HCT116 (cell line): ENCODE results near the gene MIEN1. TPM values are rescaled to one million over a fixed set of nuclear protein-coding genes. Genes with fewer than 3 reads are reported as not detected.

ENCODE experiments used
- ATAC-seq: fragments of 200-7000 bp; cut with Tn5 transposase; 2 replicates; pipeline ENCODE4 v1.9.1; 2020; ENCODE audit warnings: mild to moderate bottlenecking, moderate library complexity
- BruUV-seq: library from RNA; stranded (reverse); fragments of 400-500 nt; replicated peaks from 2 replicates; lab custom pipeline; 2021; lab: Mats Ljungman, UMichigan
- CTCF ChIA-PET: fragments of 300-600 bp; sonication (Branson Sonifier 250); formaldehyde crosslinking; loops from one replicate; lab custom pipeline; 2021; ENCODE audit warnings: antibody characterized with exemption; lab: Charles Lee
- POLR2A ChIA-PET: fragments of 300-600, 350-600 bp; sonication (Branson Sonifier 250); formaldehyde crosslinking; loops from one replicate; lab custom pipeline; 2021; ENCODE audit warnings: antibody characterized with exemption; lab: Charles Lee
- RAD21 ChIA-PET, 2 experiments: fragments of 300-600 bp; sonication (Branson Sonifier 250); formaldehyde crosslinking; loops; one replicate each; lab custom pipeline; 2023; ENCODE audit warnings: low total read pairs in 2 of 2; ENCODE audit not compliant: uncharacterized antibody in 2 of 2, unreplicated experiment in 2 of 2, low non-redundant PET in 1 of 2; lab: Charles Lee
- DNase-seq: peaks from one replicate; pipeline ENCODE4 v3.0.0-alpha.2; 2010; ENCODE audit warnings: low read depth, low spot score
- H2AFZ ChIP-seq: fragments of 200-600 bp; shearing (Covaris generic), sonication (generic); 2 replicates; pipeline ENCODE4 v1.6.1; 2017; ENCODE audit warnings: low read depth, mixed run types, mixed read lengths, antibody characterized with exemption, low read length; ENCODE audit not compliant: poor library complexity, severe bottlenecking
- H3K27ac ChIP-seq: 2 replicates; pipeline ENCODE4 v1.5.1; 2012; ENCODE audit warnings: low read depth, low read length
- H3K27me3 ChIP-seq: fragments of 200-600 bp; sonication (generic); 2 replicates; pipeline ENCODE4 v1.6.1; 2016; ENCODE audit warnings: mixed run types, low read length, mixed read lengths; ENCODE audit not compliant: insufficient read depth
- H3K36me3 ChIP-seq, 2 experiments: fragments of 200-500 bp in 1 of 2; fragments of 200-600 bp in 1 of 2; sonication (Bioruptor generic) in 1 of 2; sonication (generic) in 1 of 2; 2 replicates each; pipeline versions ENCODE4 v1.5.1 to v1.6.1; 2014 to 2016; ENCODE audit warnings: low read length in 2 of 2, inconsistent platforms in 1 of 2, mixed read lengths in 1 of 2, mixed run types in 1 of 2; ENCODE audit not compliant: insufficient read depth in 2 of 2, control insufficient read depth in 1 of 2
- H3K4me1 ChIP-seq, 2 experiments: fragments of 200-600 bp in 1 of 2; sonication (generic) in 1 of 2; 2 replicates each; pipeline versions ENCODE4 v1.5.1 to v1.6.1; 2012 to 2017; ENCODE audit warnings: low read length in 2 of 2, inconsistent platforms in 1 of 2, mild to moderate bottlenecking in 1 of 2, mixed read lengths in 1 of 2, mixed run types in 1 of 2, moderate library complexity in 1 of 2; ENCODE audit not compliant: insufficient read depth in 2 of 2, control insufficient read depth in 1 of 2
- H3K4me2 ChIP-seq: fragments of 200-600 bp; sonication (generic); 2 replicates; pipeline ENCODE4 v1.6.1; 2017; ENCODE audit warnings: mixed run types, low read length, mixed read lengths
- H3K4me3 ChIP-seq, 2 experiments: fragments of 200-600 bp in 1 of 2; sonication (generic) in 1 of 2; replicated peaks in 1 of 2; 2 replicates each; pipeline ENCODE4 v1.5.1; 2011 to 2016; ENCODE audit warnings: low read length in 2 of 2, control low read depth in 1 of 2, low read depth in 1 of 2, mild to moderate bottlenecking in 1 of 2, mixed read lengths in 1 of 2, mixed run types in 1 of 2
- H3K79me2 ChIP-seq: fragments of 200-600 bp; sonication (generic); 2 replicates; pipeline ENCODE4 v1.6.1; 2017; ENCODE audit warnings: mild to moderate bottlenecking, mixed run types, low read length, moderate library complexity, mixed read lengths; ENCODE audit not compliant: insufficient read depth
- H3K9ac ChIP-seq: fragments of 200-600 bp; sonication (generic); 2 replicates; pipeline ENCODE4 v1.6.1; 2016; ENCODE audit warnings: low read length, mixed read lengths
- H3K9me2 ChIP-seq: fragments of 200-600 bp; sonication (generic), shearing (Covaris generic); 2 replicates; pipeline ENCODE4 v1.6.1; 2017; ENCODE audit warnings: mixed run types, mild to moderate bottlenecking, moderate library complexity; ENCODE audit not compliant: insufficient read depth
- H3K9me3 ChIP-seq, 2 experiments: fragments of 200-500 bp in 1 of 2; fragments of 200-600 bp in 1 of 2; sonication (Bioruptor generic) in 1 of 2; sonication (generic) in 1 of 2; 2 replicates each; pipeline ENCODE4 v1.6.1; 2014 to 2017; ENCODE audit warnings: low read length in 2 of 2, mixed read lengths in 2 of 2, inconsistent platforms in 1 of 2, low read depth in 1 of 2, mild to moderate bottlenecking in 1 of 2, mixed run types in 1 of 2, moderate library complexity in 1 of 2; ENCODE audit not compliant: control insufficient read depth in 1 of 2, insufficient read depth in 1 of 2
- H4K20me1 ChIP-seq: fragments of 200-600 bp; sonication (generic), shearing (Covaris generic); 2 replicates; pipeline ENCODE4 v1.6.1; 2017; ENCODE audit warnings: mixed run types, mild to moderate bottlenecking, moderate library complexity; ENCODE audit not compliant: insufficient read depth
- CBX3 ChIP-seq: IDR thresholded peaks from 2 replicates; pipeline ENCODE4 v1.6.1; 2012; ENCODE audit warnings: low read depth
- CEBPB ChIP-seq: IDR thresholded peaks from 2 replicates; pipeline ENCODE4 v1.6.1; 2012; ENCODE audit warnings: low read depth
- EGR1 ChIP-seq: IDR thresholded peaks from 2 replicates; pipeline ENCODE4 v1.6.1; 2012; ENCODE audit warnings: low read depth
- ELF1 ChIP-seq: IDR thresholded peaks from 2 replicates; pipeline ENCODE4 v1.6.1; 2012; ENCODE audit warnings: low read depth, borderline replicate concordance
- EZH2 ChIP-seq: fragments of 200-600 bp; sonication (generic); IDR thresholded peaks from 2 replicates; pipeline ENCODE4 v1.6.1; 2017; ENCODE audit warnings: antibody characterized with exemption, mixed run types
- FOSL1 ChIP-seq: IDR thresholded peaks from 2 replicates; pipeline ENCODE4 v1.6.1; 2012; ENCODE audit warnings: low read depth
- JUND ChIP-seq: IDR thresholded peaks from 2 replicates; pipeline ENCODE4 v1.6.1; 2012
- POLR2A ChIP-seq: IDR thresholded peaks from 2 replicates; pipeline ENCODE4 v1.7.0; 2011; ENCODE audit warnings: borderline replicate concordance; ENCODE audit not compliant: insufficient read depth, insufficient read length; ENCODE audit errors: extremely low read depth
- POLR2AphosphoS5 ChIP-seq: IDR thresholded peaks from 2 replicates; pipeline ENCODE4 v1.6.1; 2011; ENCODE audit warnings: mild to moderate bottlenecking, low read depth, low read length, moderate library complexity
- RAD21 ChIP-seq: IDR thresholded peaks from 2 replicates; pipeline ENCODE4 v1.6.1; 2012; ENCODE audit warnings: low read depth, mild to moderate bottlenecking
- SIN3A ChIP-seq: IDR thresholded peaks from 2 replicates; pipeline ENCODE4 v1.6.1; 2012; ENCODE audit warnings: low read depth
- SP1 ChIP-seq: IDR thresholded peaks from 2 replicates; pipeline ENCODE4 v1.6.1; 2012; ENCODE audit warnings: low read depth
- SRF ChIP-seq: IDR thresholded peaks from 2 replicates; pipeline ENCODE4 v1.6.1; 2012; ENCODE audit warnings: low read depth
- TCF7L2 ChIP-seq: IDR thresholded peaks from 2 replicates; pipeline ENCODE4 v1.7.0; 2011; ENCODE audit warnings: borderline replicate concordance, inconsistent platforms; ENCODE audit not compliant: insufficient read depth, insufficient read length; ENCODE audit errors: extremely low read depth
- YY1 ChIP-seq: IDR thresholded peaks from 2 replicates; pipeline ENCODE4 v1.6.1; 2011; ENCODE audit warnings: low read length, low read depth, moderate library complexity, mild to moderate bottlenecking; ENCODE audit not compliant: insufficient replicate concordance; ENCODE audit errors: extremely low read depth
- ZBTB33 ChIP-seq: IDR thresholded peaks from 2 replicates; pipeline ENCODE4 v1.6.1; 2011; ENCODE audit warnings: mild to moderate bottlenecking, low read length, moderate library complexity; ENCODE audit not compliant: insufficient replicate concordance; ENCODE audit errors: extremely low read depth
- ZFX ChIP-seq: fragments of 450-650 bp; IDR thresholded peaks from 2 replicates; pipeline ENCODE4 v1.6.1; 2017
- intact Hi-C: fragments of 100-400 bp; cut with micrococcal nuclease; formaldehyde crosslinking; loops from 2 replicates; pipeline ENCODE4 v1.10.0; 2022
- total RNA-seq: library from RNA; stranded (reverse); gene quantifications from one replicate; pipeline ENCODE4 v1.2.1, GENCODE V29; 2021; ENCODE audit not compliant: unreplicated experiment
- TF ChIP-seq, protein P1 (sequence below), 3 experiments: fragments of 200-600 bp in 1 of 3; sonication (generic) in 1 of 3; IDR thresholded peaks in 2 of 3; conservative IDR thresholded peaks in 1 of 3; 2 replicates each; pipeline ENCODE4 v1.5.1; 2012 to 2017; ENCODE audit warnings: low read depth in 2 of 3, low read length in 2 of 3, antibody characterized with exemption in 1 of 3, borderline replicate concordance in 1 of 3, control low read depth in 1 of 3, mild to moderate bottlenecking in 1 of 3, mixed read lengths in 1 of 3, mixed run types in 1 of 3, moderate library complexity in 1 of 3; ENCODE audit not compliant: insufficient read depth in 1 of 3
- TF ChIP-seq, protein P2 (sequence below): IDR thresholded peaks from 2 replicates; pipeline ENCODE4 v1.6.1; 2012
- TF ChIP-seq, protein P3 (sequence below): IDR thresholded peaks from 2 replicates; pipeline ENCODE4 v1.6.1; 2012; ENCODE audit warnings: low read depth

MIEN1 gene
- total RNA-seq, 1 experiment from 2014 or later, result 73.9 TPM

- Histone ChIP-seq H3K27ac (no peak overlapping the region), H3K4me3 (no peak overlapping the region), H3K9ac (no peak overlapping the region), H3K27me3 (no peaks in the 10 kb centered on the region), H3K4me2 (no peak overlapping the region), H2AFZ (no peak overlapping the region), H4K20me1 (no peaks in the 10 kb centered on the region), H3K79me2 (no peaks in the 10 kb centered on the region), H3K9me3 (no peaks in the 10 kb centered on the region), H3K36me3 (no peaks in the 10 kb centered on the region), H3K4me1 (peaks cover 10 to 19% of the 10 kb centered on the region in 2 experiments; a peak in 3 of 4 replicates), H3K9me2 (no peaks in the 10 kb centered on the region)
- ATAC-seq, result no peak
- intact Hi-C loops, result no loop called here
- BruUV-seq, result no TSS peak
- no peak for DNase-seq
- TF ChIP-seq TCF7L2 (no peak), YY1 (no peak), ZFX (no peak), ZBTB33 (no peak), CBX3 (no peak), CEBPB (no peak), JUND (no peak), EGR1 (no peak), SP1 (no peak), RAD21 (no peak), FOSL1 (no peak), SRF (no peak), ELF1 (no peak), POLR2AphosphoS5 (no peak), EZH2 (no peak), SIN3A (no peak), POLR2A (no peak)
- TF ChIP-seq, protein P1, sequence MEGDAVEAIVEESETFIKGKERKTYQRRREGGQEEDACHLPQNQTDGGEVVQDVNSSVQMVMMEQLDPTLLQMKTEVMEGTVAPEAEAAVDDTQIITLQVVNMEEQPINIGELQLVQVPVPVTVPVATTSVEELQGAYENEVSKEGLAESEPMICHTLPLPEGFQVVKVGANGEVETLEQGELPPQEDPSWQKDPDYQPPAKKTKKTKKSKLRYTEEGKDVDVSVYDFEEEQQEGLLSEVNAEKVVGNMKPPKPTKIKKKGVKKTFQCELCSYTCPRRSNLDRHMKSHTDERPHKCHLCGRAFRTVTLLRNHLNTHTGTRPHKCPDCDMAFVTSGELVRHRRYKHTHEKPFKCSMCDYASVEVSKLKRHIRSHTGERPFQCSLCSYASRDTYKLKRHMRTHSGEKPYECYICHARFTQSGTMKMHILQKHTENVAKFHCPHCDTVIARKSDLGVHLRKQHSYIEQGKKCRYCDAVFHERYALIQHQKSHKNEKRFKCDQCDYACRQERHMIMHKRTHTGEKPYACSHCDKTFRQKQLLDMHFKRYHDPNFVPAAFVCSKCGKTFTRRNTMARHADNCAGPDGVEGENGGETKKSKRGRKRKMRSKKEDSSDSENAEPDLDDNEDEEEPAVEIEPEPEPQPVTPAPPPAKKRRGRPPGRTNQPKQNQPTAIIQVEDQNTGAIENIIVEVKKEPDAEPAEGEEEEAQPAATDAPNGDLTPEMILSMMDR (IDR thresholded peaks at IDR 0.05 in 2 of 3, conservative IDR thresholded peaks at IDR 0.05 in 1 of 3; ENCODE audit: borderline replicate concordance in 1 of 3, insufficient read depth in 1 of 3, low read depth in 2 of 3, low read length in 2 of 3), result no peak
- TF ChIP-seq, protein P2, sequence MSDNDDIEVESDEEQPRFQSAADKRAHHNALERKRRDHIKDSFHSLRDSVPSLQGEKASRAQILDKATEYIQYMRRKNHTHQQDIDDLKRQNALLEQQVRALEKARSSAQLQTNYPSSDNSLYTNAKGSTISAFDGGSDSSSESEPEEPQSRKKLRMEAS, result no peak
- TF ChIP-seq, protein P3, sequence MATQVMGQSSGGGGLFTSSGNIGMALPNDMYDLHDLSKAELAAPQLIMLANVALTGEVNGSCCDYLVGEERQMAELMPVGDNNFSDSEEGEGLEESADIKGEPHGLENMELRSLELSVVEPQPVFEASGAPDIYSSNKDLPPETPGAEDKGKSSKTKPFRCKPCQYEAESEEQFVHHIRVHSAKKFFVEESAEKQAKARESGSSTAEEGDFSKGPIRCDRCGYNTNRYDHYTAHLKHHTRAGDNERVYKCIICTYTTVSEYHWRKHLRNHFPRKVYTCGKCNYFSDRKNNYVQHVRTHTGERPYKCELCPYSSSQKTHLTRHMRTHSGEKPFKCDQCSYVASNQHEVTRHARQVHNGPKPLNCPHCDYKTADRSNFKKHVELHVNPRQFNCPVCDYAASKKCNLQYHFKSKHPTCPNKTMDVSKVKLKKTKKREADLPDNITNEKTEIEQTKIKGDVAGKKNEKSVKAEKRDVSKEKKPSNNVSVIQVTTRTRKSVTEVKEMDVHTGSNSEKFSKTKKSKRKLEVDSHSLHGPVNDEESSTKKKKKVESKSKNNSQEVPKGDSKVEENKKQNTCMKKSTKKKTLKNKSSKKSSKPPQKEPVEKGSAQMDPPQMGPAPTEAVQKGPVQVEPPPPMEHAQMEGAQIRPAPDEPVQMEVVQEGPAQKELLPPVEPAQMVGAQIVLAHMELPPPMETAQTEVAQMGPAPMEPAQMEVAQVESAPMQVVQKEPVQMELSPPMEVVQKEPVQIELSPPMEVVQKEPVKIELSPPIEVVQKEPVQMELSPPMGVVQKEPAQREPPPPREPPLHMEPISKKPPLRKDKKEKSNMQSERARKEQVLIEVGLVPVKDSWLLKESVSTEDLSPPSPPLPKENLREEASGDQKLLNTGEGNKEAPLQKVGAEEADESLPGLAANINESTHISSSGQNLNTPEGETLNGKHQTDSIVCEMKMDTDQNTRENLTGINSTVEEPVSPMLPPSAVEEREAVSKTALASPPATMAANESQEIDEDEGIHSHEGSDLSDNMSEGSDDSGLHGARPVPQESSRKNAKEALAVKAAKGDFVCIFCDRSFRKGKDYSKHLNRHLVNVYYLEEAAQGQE, result no peak
- CTCF ChIA-PET, result no interaction called here
- RAD21 ChIA-PET, result no interaction called here
- POLR2A ChIA-PET, result no interaction called here
Measured at GRCh38 chr17:39684369-39685192, 45.8 kb downstream of the MIEN1 start.
